HG03520 (cell line): ENCODE data around the gene RGS5.

Experiments used
- ATAC-seq: cut with Tn5 transposase; IDR thresholded peaks from one replicate; pipeline ENCODE4 v1.9.1; 2021; ENCODE audit warnings: mild to moderate bottlenecking, moderate library complexity; ENCODE audit not compliant: unreplicated experiment

RGS5 gene

DNA sequence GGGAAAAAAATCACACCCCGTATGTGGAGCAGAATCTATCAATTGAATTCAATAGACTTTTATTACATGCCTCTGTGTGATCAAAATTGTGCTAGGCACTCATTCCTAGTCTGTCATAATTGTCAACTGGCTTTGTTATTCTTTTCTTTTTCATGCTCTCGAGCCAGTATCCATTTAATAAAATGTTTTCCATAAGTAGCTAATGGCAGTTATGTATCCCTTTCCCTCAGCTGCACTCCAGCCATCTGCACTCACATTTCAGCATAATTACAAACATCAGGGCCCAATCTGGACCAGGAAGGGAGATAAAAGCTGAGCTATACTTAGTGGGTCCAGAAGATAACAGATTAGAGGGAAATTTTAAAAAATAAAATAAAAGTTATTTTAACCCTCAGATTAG lies 15.9 kb downstream of the RGS5 start:
- no peak for ATAC-seq

DNA sequence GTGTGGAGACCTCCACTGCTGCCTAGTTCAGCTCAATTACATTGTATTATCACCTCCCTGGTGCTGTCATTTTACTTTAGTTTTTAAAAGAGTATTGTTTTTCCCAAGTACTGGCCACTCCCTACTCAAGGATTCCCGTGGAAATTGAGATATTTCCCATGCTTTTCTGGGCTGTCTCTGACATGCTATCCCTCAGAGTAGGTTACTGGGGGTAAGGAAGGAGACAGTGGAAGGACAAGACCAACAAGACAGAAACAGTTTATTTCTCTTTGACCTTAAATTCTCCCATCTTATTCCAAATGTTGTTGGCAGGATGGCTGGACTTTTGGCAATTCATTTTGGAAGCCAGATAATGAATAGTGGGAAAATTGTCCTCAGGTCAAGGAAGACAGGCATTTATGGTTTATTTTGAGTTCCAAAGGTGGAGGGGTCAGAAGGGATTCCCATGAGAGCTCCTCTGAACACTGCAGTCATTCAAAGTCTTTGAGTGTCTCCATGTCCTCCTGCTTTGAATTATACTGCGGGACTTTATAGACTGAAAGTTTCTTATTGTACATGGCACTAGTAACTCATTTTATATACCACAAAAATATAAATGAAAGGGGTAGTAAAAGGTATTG lies 20.3 kb downstream of the RGS5 start:
- ATAC-seq: no peak

DNA sequence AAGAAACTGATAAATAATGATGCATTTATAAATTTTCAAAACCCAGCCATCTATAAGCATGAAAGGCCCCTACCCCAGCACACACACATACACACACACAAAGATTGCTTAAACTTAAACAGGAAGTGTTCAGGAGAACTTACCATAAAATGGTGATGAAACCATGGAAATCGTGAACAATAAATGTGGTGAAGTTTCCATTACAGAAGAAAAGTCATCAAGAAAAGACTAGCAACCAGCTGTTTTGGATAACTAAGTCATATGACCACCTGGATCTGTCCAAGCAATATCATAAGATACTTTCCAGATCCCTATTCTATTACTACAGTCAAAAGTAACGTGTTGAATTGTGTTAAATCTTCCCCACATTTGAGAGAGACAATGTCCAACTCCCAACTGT lies 24.1 kb downstream of the RGS5 start:
- no peak for ATAC-seq

DNA sequence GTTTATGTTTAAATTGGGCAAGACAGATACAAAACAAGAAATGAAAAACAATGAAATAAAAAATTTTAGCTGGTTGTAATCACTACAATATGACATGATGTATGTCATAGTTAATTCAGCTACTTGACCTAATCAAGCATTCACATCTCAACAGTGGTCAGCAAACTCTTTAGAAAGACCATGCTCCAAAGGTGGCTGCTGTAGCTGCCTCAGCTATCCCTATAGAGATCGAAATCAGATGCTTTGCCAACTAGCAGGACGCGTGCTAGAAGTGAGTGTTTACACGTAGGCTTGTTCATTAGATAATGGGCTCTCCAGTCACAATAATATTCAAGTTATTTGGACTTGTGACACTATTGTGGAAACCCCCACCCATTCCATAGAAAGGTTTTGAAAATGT lies 25.9 kb downstream of the RGS5 start:
- no peak for ATAC-seq

DNA sequence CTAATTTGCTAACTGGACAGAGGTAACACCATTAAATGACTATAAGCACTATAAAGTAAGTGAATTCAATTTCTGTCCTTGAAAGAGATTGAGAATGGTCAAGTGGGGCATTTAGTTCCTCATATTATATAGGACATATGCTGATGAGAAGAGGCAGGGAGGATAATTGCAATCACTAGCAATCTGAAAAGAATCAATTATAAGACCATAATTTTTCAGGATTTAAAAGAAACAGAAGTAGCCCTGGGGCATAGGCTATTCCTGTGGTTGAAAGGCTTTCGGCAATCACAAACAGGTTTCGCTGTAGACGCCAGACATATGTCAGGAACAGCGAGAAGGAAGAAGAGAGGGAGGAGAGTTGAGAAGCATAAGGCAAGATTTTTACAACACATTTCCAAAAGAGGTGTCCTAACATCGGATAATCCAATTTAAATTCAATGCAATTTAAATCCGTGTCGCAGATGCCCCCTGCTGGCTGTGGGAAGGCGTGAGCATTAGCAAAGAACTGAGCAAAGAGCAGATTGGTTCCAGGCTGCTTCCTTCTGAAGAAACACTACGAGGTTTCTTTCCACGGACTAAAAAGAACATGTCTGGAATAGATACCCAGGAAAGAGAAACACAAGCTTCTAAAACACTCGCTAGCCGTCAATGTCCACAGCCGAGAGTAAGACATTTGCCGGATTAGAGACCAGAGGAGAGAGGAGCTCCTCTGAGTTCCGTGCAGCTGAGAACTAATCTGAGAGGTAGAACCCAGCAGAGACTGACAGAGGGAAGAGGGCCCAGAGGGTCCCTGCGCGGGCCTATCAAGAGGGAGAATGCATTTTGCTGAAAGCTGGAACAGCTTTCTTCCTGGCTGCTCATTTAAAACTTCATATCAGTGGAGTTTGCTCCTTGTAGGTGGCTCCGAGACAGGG lies 27.9 kb downstream of the RGS5 start:
- ATAC-seq: no peak

DNA sequence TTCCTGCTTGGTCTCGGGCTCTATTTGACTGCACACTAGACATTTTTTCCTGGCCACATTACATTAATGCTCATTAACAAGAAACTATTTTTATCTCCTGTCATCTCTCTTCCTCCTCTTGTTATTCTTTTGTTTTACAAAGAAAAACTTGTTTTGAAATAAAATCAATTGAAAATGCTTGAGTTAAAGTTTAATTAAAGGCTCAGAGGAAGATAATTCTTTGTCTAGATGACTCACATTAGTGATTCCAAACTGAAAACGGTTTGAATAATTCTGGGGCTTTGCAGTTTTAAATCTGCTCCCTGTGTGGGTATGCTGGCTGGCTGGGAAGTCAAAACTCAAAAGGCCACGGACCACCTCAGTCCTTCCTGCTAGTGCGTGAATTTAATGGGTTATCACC lies 29.6 kb downstream of the RGS5 start:
- no peak for ATAC-seq

DNA sequence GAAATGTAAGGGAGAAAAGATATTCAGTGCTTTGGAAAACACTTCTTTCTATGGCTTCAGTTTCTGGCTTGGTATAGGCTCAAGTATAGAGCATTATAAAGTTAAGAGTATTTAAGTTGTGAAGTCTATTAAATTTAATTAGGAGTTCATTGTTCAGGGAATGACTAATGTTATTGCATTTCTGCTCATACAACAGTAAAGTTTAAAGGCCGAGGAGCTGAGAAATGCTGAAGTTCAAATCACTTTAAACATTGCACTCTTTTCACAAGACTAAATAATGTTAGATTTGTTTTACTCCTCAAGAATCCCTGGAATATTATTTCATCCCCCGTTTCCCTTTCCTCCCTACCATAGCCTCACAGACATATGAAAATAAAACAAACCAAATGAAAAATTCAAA lies 30.1 kb downstream of the RGS5 start:
- no peak for ATAC-seq

DNA sequence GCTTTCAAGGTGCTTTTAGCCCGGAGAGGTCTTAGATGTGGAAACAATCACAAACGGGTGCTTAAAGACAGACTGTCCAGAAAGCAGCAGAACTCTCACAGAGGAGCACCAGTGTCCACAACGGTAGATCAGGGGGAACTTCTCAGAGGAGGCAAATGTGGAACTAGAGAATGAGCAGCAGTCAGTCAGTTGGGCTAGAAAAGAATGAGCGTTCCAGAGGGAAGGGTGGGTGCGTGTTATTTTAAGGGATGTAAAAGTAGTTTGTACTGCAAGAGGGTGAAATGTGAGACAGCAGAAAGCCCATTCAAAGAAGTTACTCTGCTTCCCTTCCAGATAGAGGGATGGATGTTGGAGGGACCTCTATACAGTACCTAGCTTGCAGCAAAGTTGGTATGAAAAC lies 30.9 kb downstream of the RGS5 start:
- no peak for ATAC-seq

DNA sequence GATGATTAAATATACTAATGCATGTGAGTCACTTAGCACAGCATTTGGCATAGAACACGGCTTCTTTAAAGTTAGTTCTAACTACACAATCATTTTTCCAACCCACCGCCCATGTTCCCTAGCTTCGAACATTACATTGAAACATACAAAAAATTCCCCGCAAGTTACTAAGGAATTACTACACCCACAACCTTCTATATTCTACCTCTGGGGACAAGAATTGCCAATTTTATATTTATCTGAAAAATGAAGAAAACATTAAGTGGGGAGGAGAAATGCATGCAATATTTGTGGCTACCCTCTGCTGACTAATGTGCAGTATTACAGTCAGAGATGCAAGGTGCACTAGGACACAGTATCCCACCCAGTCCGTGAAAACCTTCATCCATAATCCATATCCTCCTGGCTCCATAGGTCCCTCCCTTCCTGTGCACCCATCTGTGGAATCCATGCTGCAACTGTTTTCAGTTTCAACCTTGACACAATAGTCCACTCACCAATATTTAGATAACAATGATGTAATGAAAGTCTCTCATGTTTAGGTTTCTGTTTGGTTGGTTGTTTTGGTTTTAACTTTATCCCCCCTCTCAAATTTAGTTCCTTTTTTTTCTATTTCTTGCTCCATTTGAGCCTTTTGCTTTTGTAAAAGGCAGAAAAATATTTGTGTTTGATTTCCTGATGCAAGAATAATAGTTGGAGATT lies 31.6 kb downstream of the RGS5 start:
- no peak for ATAC-seq

DNA sequence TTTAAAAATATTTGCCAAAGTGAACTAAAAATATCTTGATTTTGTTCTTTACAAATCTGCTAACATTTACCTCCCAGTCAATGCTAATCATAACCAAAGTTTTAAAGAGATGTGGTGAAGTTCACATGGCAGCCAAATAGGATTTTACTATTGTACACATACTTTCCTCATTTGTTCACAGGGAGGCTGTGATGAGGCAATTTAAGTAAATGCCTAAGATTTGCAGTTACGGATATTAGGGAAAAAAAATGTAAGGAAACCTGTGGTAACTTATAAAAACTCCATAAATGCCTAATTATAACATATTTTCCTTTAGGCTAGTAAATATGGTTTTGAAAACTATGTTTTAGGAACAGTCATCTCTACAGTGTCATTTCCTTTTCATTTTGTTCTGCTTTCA lies 32.4 kb downstream of the RGS5 start:
- no peak for ATAC-seq

DNA sequence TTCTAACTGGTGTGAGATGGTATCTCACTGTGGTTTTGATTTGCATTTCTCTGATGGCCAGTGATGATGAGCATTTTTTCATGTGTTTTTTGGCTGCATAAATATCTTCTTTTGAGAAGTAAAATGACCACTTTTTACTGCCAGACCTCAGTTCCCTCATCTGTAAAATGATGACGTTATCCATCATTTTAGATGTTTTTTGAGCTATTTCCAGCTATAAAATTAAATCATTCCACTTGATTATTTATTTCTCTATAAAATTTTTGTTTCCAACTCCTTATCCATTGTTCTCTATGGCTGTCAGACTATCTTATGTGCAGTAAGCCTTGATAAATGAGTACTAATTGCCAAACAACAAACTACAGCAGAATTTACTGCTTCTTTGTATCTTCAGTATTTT lies 33.2 kb downstream of the RGS5 start:
- no peak for ATAC-seq

DNA sequence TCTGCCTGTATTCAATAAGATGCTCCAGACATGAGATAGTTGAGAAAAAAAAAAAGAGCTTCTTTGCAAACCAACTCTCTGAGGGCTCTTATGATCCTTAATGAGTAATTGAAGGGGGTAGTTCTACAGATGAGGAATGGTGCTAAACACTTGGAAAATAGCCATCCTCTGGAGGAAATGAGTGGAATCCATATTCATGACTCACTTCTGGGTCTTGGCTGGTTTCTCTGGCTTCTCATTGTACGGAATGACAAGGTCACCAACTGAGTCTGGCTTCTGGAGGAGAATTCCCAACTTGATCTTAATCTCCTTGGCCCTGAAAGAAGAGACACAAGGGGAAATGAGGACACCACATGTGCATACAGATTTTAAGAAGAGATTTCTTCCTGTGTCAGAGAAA lies 34.7 kb downstream of the RGS5 start:
- no peak for ATAC-seq

DNA sequence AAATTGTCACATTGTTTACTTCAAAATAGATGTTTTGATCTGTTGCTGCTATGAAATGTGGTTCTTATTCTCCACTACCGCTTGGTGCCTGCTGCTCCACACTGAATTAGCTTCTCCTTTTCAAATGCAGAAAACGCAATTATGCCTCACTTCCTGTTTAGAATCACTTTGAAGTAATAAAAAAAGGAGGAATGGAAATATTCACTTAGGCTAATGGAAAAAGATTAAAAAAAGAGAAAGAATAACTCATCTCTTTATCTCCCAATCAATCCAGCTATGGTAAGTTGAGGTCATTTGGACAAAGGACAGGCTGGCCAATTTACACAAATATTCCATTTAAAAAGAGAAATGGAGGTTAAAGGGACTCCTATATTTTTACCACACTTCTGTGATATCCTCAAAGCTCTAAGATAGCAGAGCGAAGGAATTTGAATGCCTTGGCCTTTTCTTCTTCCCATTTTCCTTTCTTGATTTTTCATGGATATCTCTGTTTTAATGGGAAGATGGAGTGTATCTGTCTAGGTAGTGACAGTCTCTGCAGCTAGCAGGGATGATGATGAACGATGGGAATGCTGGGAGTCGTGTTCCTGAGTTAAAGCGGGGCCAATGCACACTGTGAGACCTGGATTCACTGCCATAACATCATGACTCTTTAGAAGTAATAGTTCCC lies 35.7 kb downstream of the RGS5 start:
- no peak for ATAC-seq

DNA sequence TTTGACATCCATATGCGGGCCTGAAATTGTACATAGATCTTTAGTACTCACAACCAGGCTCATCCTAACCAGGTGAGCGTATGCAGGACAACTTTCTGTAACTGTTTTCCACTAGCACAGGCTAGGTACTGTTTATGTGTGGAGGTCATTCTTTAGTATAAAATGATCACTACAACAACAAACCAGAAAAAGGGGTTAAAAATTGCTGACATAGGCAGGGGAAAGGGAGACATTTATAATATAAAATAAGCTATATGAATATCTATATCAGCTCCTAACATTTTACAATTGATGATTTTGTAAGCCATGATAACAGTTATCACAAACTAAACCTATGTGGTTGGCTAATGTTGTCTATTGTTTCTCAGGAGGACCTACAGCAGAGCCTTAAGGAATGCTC lies 37.6 kb downstream of the RGS5 start:
- no peak for ATAC-seq

DNA sequence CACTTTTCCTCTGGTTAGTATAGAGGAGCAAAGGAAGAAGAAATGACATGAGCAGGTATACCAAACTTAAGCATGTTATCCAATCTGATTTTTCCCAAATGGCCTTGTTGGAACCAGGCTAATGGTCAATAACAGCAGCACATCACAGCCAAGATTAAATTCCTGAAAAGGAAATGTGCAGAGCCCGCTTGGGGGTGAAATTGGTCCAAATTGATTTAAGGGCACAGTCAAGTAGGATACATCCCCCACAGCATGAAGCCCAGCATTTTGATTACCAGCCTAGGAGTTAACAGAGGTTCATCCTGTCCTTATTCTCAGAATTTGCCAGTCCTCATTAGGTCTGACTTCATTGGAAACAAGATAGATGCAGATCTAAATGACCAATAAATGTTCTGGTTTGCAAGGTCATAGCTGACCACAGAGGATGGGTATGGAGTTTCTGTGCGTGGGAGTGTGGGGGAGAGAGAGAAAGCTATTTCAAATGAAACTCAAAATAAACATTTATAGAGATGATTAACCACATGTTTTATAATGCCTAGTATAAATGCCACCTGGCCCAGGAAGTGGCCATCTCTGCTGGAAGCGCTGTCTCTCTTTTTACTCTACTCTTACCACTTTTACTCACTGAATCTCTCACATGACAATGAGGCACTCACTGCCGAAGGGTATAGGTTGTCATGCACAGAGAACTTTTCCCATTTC lies 38.7 kb downstream of the RGS5 start:
- no peak for ATAC-seq

DNA sequence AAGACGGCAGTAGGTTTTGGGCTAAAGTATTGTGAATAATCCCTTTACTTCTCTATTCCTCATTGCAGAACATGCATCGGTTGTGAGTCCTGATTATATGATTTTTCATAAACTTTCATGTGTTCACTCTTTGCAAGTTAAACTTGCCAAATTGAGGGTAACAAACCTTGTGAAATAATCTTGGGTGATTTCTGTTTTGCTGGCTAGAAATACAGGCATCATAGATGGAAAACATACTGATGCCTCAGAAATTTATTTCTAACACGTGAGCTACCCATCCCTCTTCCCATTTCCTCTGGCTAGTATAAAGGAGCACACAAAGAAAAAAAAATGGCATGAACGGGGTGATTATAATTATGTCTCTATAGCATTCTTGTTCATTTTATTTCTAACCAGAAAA lies 39.6 kb downstream of the RGS5 start:
- no peak for ATAC-seq

DNA sequence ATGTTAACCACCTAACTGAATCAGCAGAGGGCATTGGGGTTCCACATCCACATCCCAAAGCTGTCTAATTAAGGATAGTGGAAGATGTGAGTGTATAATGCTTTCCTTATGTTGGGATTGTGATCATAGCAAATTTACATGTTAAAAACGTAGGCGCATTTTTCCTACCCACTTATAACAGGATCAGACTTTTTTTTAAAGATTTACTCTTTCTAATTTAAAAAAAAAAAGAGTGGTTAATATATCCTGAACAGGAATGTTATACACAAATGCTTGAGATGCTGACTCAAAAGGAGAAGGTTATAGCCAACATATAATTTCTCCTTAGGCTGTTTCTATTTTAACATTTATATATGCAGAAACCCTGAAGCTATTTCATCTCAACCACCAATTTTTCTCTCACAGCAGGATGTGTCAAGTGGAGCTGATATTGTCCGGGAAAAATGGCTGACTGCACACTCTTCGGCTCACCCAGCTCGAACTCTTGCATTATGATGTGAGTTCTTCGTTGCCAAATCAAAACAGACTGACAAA lies 40.3 kb downstream of the RGS5 start:
- ATAC-seq: no peak

DNA sequence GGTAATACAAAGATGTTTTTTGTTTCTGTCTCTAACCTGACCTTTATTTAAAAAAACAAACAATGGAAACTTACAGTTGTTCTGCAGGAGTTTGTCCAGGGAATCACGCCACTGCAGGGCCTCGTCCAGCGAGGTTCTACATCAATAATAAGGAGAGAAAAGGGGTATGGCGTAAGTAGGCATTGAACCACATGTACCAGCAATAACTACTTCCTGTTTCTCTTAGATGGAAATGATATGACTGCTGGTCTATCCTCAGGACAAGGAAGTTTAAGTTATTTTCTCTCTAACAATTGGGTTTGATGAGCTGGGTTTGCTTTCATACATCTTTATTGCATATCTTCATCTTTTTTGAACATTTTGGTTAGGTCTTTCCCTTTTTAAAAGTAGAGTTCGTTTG lies 40.9 kb downstream of the RGS5 start:
- no peak for ATAC-seq

DNA sequence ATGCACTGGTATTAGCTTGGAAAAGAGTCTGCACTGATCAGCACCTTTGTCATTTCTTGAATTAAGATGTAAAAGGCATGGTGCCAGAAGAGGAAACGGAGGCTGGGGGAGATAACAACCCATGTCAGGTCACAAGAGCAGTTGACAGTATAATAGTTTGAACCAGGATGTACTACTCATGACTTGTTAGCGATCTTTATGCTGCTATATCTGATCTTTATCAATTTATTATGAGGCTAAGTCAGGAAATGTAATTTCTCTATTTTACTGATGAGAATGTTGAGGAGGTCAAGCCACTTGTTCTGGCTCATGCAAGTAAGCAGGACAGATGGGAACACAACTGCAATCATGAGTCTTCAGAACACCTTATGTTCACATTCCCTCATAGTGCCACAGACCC lies 41.4 kb downstream of the RGS5 start:
- no peak for ATAC-seq

DNA sequence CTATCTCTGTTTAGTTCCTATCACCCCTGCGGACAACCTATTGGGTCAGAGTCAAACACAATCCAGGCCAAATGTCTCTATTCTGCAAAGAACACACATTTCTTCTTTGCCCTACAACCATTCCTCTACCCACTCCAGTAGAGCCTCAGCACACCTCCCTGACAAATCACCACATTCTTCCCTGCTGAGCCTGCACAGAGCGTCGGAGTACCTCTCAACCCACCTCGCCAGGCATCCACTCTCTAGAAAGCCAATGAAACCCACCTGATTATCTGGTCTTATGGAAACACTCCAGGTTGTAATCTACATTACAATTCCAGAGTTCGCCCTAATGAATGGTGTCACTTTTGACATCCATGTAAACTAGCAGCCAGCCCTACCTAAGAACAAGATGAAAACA lies 47.1 kb downstream of the RGS5 start:
- no peak for ATAC-seq

DNA sequence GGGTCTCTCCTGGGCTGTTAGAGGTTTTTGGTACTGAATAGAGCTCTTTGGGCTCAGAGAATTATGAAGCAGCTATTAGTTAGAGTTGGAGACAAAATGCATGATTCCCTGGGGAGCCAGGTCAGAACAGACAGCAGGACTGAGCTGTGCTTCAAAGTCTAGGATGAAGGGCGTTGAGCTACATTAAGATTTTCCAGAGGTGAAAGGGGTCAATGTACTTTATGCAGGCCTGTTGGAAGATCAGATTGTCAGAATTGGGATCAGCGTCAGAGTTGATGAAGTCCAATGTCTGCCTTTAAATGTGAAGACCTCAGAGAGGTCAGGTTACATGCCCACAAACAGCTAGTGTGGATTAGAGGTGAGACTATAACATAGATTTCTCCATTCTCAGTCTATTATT lies 53.8 kb downstream of the RGS5 start:
- no peak for ATAC-seq
